HL-60 (cell line): ENCODE measurements around the gene ABCC4.

Experiments used
- DNase-seq, 2 experiments: peaks; one replicate each; pipeline ENCODE4 v3.0.0-alpha.2; 2010 to 2020; ENCODE audit warnings: low read depth in 1 of 2, low spot score in 1 of 2
- H3K27ac ChIP-seq: fragments of 250-450 bp; sonication (Bioruptor Pico); replicated peaks from 2 replicates; pipeline ENCODE4 v1.5.1; 2020; ENCODE audit warnings: mild to moderate bottlenecking, moderate library complexity
- H3K27me3 ChIP-seq: fragments of 250-450 bp; sonication (Bioruptor Pico); 2 replicates; pipeline ENCODE4 v1.5.1; 2021; ENCODE audit warnings: mild to moderate bottlenecking, moderate library complexity; ENCODE audit not compliant: insufficient read depth, poor library complexity, severe bottlenecking
- H3K4me3 ChIP-seq: replicated peaks from 2 replicates; pipeline ENCODE4 v1.5.1; 2011; ENCODE audit warnings: mild to moderate bottlenecking, control low read depth, low read length; ENCODE audit not compliant: insufficient read depth
- CTCF ChIP-seq: IDR thresholded peaks from one replicate; pipeline ENCODE4 v1.5.1; 2011; ENCODE audit warnings: low read length, control low read depth, inconsistent platforms; ENCODE audit not compliant: insufficient read depth
- GABPA ChIP-seq: IDR thresholded peaks from 2 replicates; pipeline ENCODE4 v1.6.1; 2012; ENCODE audit warnings: low read depth
- POLR2AphosphoS5 ChIP-seq: IDR thresholded peaks from 2 replicates; pipeline ENCODE4 v1.6.1; 2012; ENCODE audit warnings: low read depth
- SPI1 ChIP-seq: IDR thresholded peaks from 2 replicates; pipeline ENCODE4 v1.6.1; 2012; ENCODE audit warnings: low read depth, mild to moderate bottlenecking, borderline replicate concordance
- TF ChIP-seq, protein P1 (sequence below): IDR thresholded peaks from 2 replicates; pipeline ENCODE4 v1.6.1; 2012; ENCODE audit warnings: low read depth; ENCODE audit not compliant: insufficient replicate concordance

The ABCC4 gene

DNA sequence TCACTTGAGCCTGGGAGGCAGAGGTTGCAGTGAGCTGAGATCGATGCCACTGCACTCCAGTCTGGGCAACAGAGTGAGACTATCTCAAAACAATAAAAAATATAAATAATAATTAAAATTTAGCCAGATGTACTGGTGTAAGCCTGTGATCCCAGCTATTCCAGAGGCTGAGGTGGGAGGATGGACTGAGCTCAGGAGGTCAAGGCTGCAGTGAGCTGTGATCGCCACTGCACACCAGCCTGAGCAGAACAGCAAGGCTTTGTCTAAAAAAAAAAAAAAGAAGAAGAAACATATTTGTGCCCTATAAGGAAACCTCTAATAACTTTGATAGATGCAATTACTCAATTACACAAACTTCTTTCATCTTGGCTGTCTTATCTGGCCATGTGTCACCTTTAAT, 52.3 kb downstream of the ABCC4 start:
- Histone ChIP-seq H3K27ac (no peak overlapping the region), H3K27me3 (no peaks in the 10 kb centered on the region), H3K4me3 (no peak overlapping the region)
- DNase-seq, result no peak
- TF ChIP-seq, protein P1, sequence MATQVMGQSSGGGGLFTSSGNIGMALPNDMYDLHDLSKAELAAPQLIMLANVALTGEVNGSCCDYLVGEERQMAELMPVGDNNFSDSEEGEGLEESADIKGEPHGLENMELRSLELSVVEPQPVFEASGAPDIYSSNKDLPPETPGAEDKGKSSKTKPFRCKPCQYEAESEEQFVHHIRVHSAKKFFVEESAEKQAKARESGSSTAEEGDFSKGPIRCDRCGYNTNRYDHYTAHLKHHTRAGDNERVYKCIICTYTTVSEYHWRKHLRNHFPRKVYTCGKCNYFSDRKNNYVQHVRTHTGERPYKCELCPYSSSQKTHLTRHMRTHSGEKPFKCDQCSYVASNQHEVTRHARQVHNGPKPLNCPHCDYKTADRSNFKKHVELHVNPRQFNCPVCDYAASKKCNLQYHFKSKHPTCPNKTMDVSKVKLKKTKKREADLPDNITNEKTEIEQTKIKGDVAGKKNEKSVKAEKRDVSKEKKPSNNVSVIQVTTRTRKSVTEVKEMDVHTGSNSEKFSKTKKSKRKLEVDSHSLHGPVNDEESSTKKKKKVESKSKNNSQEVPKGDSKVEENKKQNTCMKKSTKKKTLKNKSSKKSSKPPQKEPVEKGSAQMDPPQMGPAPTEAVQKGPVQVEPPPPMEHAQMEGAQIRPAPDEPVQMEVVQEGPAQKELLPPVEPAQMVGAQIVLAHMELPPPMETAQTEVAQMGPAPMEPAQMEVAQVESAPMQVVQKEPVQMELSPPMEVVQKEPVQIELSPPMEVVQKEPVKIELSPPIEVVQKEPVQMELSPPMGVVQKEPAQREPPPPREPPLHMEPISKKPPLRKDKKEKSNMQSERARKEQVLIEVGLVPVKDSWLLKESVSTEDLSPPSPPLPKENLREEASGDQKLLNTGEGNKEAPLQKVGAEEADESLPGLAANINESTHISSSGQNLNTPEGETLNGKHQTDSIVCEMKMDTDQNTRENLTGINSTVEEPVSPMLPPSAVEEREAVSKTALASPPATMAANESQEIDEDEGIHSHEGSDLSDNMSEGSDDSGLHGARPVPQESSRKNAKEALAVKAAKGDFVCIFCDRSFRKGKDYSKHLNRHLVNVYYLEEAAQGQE, result no peak
- TF ChIP-seq GABPA, result no peak
- no peak for TF ChIP-seq CTCF
- TF ChIP-seq SPI1, result no peak
- no peak for TF ChIP-seq POLR2AphosphoS5

DNA sequence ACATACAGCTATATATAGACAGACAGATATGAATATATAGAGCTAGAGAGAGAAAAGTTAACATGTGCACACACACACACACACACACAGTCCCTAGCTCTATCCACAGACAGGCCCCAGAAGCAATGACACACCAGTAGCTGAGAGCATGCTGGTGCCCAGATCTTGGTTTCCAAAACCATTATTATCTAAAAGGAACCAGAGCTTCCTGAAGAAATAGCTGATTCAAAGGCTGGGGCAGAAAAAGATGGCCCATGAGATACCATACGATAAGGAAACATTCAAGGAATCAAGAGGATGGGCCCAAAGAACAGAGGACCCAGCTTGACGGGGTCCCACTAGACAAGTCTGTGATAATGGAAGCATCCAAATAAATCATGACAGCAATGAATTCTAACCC, 53.4 kb downstream of the ABCC4 start:
- no peak for TF ChIP-seq GABPA
- TF ChIP-seq, protein P1, result no peak
- TF ChIP-seq SPI1, result no peak
- TF ChIP-seq CTCF, result no peak
- no peak for TF ChIP-seq POLR2AphosphoS5
- H3K4me3 ChIP-seq, result no peak overlapping the region
- no peaks in the 10 kb centered on the region for H3K27me3 ChIP-seq
- H3K27ac ChIP-seq, result no peak overlapping the region
- no peak for DNase-seq

DNA sequence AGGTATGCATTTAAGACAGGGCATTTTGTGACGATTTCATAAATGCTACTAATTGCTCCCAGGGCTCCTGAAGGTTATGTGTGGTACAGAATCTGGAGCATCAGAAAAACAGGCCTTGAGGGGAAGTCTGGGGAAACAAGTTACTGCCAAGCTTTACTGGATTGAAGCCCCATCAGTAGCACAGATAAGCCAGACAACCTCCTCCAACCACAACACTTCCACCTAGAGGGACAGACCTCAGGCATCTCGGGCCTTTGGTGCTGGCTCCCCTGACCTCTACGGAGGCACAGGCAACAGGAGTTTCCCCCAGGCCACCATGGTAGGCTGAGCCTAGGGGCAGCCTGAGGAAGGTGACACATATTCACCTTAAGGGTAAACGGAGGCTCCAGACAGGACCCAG, 54.1 kb downstream of the ABCC4 start:
- H3K4me3 ChIP-seq, result no peak overlapping the region
- no peaks in the 10 kb centered on the region for H3K27me3 ChIP-seq
- DNase-seq, result no peak
- no peak overlapping the region; the same call in 1 of the 2 replicates for H3K27ac ChIP-seq
- TF ChIP-seq POLR2AphosphoS5, result no peak
- TF ChIP-seq SPI1, result no peak
- no peak for TF ChIP-seq GABPA
- TF ChIP-seq, protein P1, result no peak
- TF ChIP-seq CTCF, result no peak
